Neuronal stem cell (in vitro differentiated cells): ENCODE measurements around the gene ANKRD34C.
A peak's percentile ranks its signal among the peaks of the same experiment; 100 is the strongest.

Experiments
- DNase-seq: peaks from one replicate; pipeline ENCODE4 v3.0.0-alpha.2; 2013; ENCODE audit warnings: low spot score
- H2AFZ ChIP-seq: one replicate; pipeline ENCODE4 v1.6.1; 2013; ENCODE audit warnings: mild to moderate bottlenecking, low read length, inconsistent platforms
- H2AK5ac ChIP-seq: 2 replicates; pipeline ENCODE4 v1.6.1; 2013; ENCODE audit warnings: low read depth, mild to moderate bottlenecking, inconsistent platforms, low read length, moderate library complexity, mixed read lengths
- H2BK120ac ChIP-seq: 2 replicates; pipeline ENCODE4 v1.6.1; 2013; ENCODE audit warnings: low read depth, mild to moderate bottlenecking, inconsistent platforms, low read length, moderate library complexity, mixed read lengths
- H2BK12ac ChIP-seq: one replicate; pipeline ENCODE4 v1.6.1; 2013; ENCODE audit warnings: low read length, inconsistent platforms
- H2BK15ac ChIP-seq: 2 replicates; pipeline ENCODE4 v1.6.1; 2013; ENCODE audit warnings: mild to moderate bottlenecking, low read length, inconsistent platforms, mixed read lengths
- H2BK5ac ChIP-seq: one replicate; pipeline ENCODE4 v1.6.1; 2013; ENCODE audit warnings: inconsistent platforms, mild to moderate bottlenecking, low read length, moderate library complexity
- H3K14ac ChIP-seq: one replicate; pipeline ENCODE4 v1.6.1; 2013; ENCODE audit warnings: low read length, inconsistent platforms
- H3K18ac ChIP-seq: 2 replicates; pipeline ENCODE4 v1.6.1; 2013; ENCODE audit warnings: low read length, inconsistent platforms
- H3K23ac ChIP-seq: 2 replicates; pipeline ENCODE4 v1.6.1; 2013; ENCODE audit warnings: low read depth, mild to moderate bottlenecking, mixed read lengths, low read length, inconsistent platforms; ENCODE audit not compliant: poor library complexity
- H3K27ac ChIP-seq: replicated peaks from 3 replicates; pipeline ENCODE4 v1.5.1; 2013; ENCODE audit warnings: low read length, inconsistent platforms
- H3K27me3 ChIP-seq, 3 experiments: 2 replicates each; pipeline ENCODE4 v1.6.1; 2013; ENCODE audit warnings: low read length in 3 of 3, mild to moderate bottlenecking in 2 of 3, inconsistent platforms in 1 of 3, low read depth in 1 of 3, mixed read lengths in 1 of 3, moderate library complexity in 1 of 3; ENCODE audit not compliant: control insufficient read depth in 3 of 3, insufficient read depth in 3 of 3
- H3K36me3 ChIP-seq, 2 donors: replicated peaks in 1 of 2; 2 replicates each; pipeline ENCODE4 v1.6.1; 2013; ENCODE audit warnings: low read length in 2 of 2; ENCODE audit not compliant: control insufficient read depth in 2 of 2, insufficient read depth in 2 of 2
- H3K4ac ChIP-seq: 2 replicates; pipeline ENCODE4 v1.6.1; 2013; ENCODE audit warnings: inconsistent platforms, mild to moderate bottlenecking, low read length, moderate library complexity
- H3K4me1 ChIP-seq, 2 donors: 1 replicate in 1 of 2; 2 replicates in 1 of 2; pipeline ENCODE4 v1.6.1; 2013; ENCODE audit warnings: low read length in 2 of 2, low read depth in 1 of 2; ENCODE audit not compliant: control insufficient read depth in 2 of 2, insufficient read depth in 1 of 2
- H3K4me2 ChIP-seq: one replicate; pipeline ENCODE4 v1.6.1; 2013; ENCODE audit warnings: mild to moderate bottlenecking, low read length, inconsistent platforms; ENCODE audit not compliant: insufficient read depth, poor library complexity, severe bottlenecking
- H3K4me3 ChIP-seq, 2 donors: 2 replicates each; pipeline ENCODE4 v1.5.1; 2013; ENCODE audit warnings: low read length in 2 of 2, mild to moderate bottlenecking in 2 of 2, inconsistent platforms in 1 of 2, moderate library complexity in 1 of 2
- H3K79me1 ChIP-seq: one replicate; pipeline ENCODE4 v1.6.1; 2013; ENCODE audit warnings: low read depth, mild to moderate bottlenecking, inconsistent platforms, low read length, moderate library complexity
- H3K9ac ChIP-seq: one replicate; pipeline ENCODE4 v1.6.1; 2013; ENCODE audit warnings: mild to moderate bottlenecking, low read depth, low read length, inconsistent platforms; ENCODE audit not compliant: poor library complexity
- H3K9me3 ChIP-seq, 2 donors: replicated peaks in 1 of 2; 2 replicates each; pipeline versions ENCODE3 to v1.6.1; 2013; ENCODE audit warnings: low read length in 2 of 2, mild to moderate bottlenecking in 2 of 2, inconsistent platforms in 1 of 2, low read depth in 1 of 2, mixed read lengths in 1 of 2, moderate library complexity in 1 of 2; ENCODE audit not compliant: control insufficient read depth in 2 of 2, insufficient read depth in 1 of 2
- H4K8ac ChIP-seq: one replicate; pipeline ENCODE4 v1.6.1; 2013; ENCODE audit warnings: low read depth, mild to moderate bottlenecking, inconsistent platforms, low read length, moderate library complexity
- H4K91ac ChIP-seq: one replicate; pipeline ENCODE4 v1.6.1; 2013; ENCODE audit warnings: low read length, low read depth, mild to moderate bottlenecking, inconsistent platforms; ENCODE audit not compliant: poor library complexity
- WGBS, 2 donors: extraction: QIAGEN DNeasy Blood & Tissue Kit; methylation state at CpG; one replicate each; pipeline ENCODE4 v1.1.7; 2013; ENCODE audit warnings: missing lambda C conversion rate in 2 of 2, mixed read lengths in 1 of 2; ENCODE audit not compliant: insufficient read length in 2 of 2, insufficient replicate concordance in 1 of 2; ENCODE audit errors: extremely low coverage in 2 of 2; 5-methylcytosine and 5-hydroxymethylcytosine counted together

ANKRD34C gene

DNA sequence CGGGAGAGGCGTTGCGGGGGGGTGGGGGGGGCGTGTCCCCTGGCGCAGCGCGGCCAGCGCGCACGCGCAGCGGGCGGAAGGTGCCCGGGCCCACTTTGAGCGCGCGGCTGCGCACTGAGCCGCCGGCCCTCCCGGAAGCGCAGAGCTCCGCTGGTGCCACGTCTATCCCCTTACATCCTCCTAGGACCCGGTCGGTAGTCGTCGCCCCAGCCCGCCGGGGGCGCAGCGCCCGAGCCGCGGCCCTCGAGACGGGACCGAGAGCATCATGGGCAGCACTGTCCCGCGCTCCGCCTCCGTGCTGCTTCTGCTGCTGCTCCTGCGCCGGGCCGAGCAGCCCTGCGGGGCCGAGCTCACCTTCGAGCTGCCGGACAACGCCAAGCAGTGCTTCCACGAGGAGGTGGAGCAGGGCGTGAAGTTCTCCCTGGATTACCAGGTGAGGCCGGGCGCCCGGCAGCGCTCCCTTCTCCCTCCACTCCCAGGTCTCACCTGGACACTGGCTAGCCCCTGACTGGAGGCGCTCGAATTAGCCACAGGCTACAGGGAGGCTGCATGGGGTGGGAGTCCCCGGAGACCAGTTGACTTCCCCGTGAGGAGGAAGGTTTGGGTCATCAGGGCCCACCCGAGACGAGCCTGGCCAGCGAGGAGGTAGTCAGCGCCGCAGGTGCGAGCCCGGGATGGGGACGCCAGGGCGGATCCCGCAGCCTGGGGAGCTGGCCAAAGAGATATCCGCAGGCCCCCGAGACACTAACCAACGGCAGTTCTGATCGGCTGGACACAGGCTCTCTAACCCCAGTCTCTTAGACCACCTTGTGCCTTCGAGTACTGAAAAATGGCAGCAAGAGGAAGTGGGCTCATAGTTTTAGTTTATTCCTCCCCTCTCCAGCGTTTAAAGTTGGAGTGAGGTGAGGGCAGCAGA, 28.7 kb downstream of the ANKRD34C start, which contains the start of gene TMED3:
TSS of gene TMED3 (plus strand) at position 128 of the 916 bp plus-strand sequence. CDS start at position 266, 138 bp downstream.
- Histone ChIP-seq H3K14ac (peak within 1 kb of the TSS; percentile 51), H3K4me2 (peak within 1 kb of the TSS; percentile 81), H2BK15ac (no peak within 1 kb of the TSS), H3K9me3 (no peaks in the 10 kb centered on the region), H3K79me1 (peaks cover 3% of the 10 kb centered on the region), H3K23ac (peak within 1 kb of the TSS; percentile 69), H4K91ac (no peak within 1 kb of the TSS), H3K4ac (no peak within 1 kb of the TSS), H3K9ac (peak within 1 kb of the TSS; percentile 89), H3K27ac (peak within 1 kb of the TSS; percentile 40), H4K8ac (no peak within 1 kb of the TSS), H3K4me3 (peak within 1 kb of the TSS; percentile 95 to 98), H2BK5ac (peak within 1 kb of the TSS; percentile 67), H2AFZ (peak within 1 kb of the TSS; percentile 99), H2AK5ac (no peak within 1 kb of the TSS), H2BK120ac (no peak within 1 kb of the TSS), H3K27me3 (peaks cover 0 to 30% (median 7%) of the 10 kb centered on the region in 3 experiments), H3K4me1 (peaks cover 4 to 6% of the 10 kb centered on the region in 2 donors), H3K36me3 (peaks cover 18 to 34% of the 10 kb centered on the region in 2 donors), H3K18ac (peak within 1 kb of the TSS; percentile 95), H2BK12ac (no peak within 1 kb of the TSS)
- DNase-seq: peak; percentile 80
- WGBS, 2 donors: no CpG with 5 or more reads among the region's 76 CpGs

DNA sequence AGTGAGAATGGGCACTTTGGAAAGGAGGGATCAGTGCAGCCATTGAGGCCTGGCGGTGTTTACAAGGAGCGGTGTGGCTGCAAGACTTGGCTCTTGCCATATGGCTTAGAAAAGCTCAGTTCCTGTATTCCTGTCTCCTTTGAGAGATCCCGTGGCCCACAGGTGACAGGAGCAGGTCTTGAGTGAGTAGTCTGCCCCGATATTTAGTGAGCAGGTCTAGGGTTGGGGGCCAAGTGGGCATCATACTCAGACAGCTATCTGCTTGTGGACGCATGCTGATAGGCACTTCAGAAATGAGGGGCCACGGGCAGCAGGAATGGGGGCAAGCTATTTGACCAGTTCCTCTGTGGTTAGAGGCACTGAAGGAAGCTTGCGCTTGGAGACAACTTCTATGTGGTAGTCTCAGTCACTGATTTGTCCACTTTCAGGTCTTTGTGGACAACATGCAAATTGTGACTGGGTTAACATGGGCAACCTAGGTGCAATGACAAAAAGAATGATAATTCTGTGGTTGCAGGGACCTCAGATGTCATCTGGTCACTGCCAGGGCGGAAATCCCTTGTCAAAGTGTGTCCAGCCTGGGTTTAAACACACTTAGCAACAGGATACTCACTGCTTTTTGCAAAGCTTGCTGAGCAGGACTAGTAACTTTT, 29.5 kb downstream of the ANKRD34C start:
- Histone ChIP-seq H3K23ac (no peak overlapping the region), H3K18ac (no peak overlapping the region), H2AFZ (peak overlapping the region; percentile 99), H2BK15ac (no peak overlapping the region), H3K9me3 (no peaks in the 10 kb centered on the region), H3K4me1 (peaks cover 4 to 6% of the 10 kb centered on the region in 2 donors), H2BK120ac (no peak overlapping the region), H3K27ac (no peak overlapping the region), H2AK5ac (no peak overlapping the region), H3K27me3 (peaks cover 0 to 25% (median 7%) of the 10 kb centered on the region in 3 experiments), H3K9ac (no peak overlapping the region), H2BK5ac (no peak overlapping the region), H3K36me3 (peaks cover 25 to 42% of the 10 kb centered on the region in 2 donors), H3K4me3 (peak overlapping the region; percentile 95 to 98), H3K79me1 (peaks cover 3% of the 10 kb centered on the region), H4K91ac (no peak overlapping the region), H3K4ac (no peak overlapping the region), H4K8ac (no peak overlapping the region), H3K4me2 (peak overlapping the region; percentile 77), H3K14ac (no peak overlapping the region), H2BK12ac (no peak overlapping the region)
- no peak for DNase-seq
- no CpG with 5 or more reads among the region's 8 CpGs for WGBS, 2 donors

DNA sequence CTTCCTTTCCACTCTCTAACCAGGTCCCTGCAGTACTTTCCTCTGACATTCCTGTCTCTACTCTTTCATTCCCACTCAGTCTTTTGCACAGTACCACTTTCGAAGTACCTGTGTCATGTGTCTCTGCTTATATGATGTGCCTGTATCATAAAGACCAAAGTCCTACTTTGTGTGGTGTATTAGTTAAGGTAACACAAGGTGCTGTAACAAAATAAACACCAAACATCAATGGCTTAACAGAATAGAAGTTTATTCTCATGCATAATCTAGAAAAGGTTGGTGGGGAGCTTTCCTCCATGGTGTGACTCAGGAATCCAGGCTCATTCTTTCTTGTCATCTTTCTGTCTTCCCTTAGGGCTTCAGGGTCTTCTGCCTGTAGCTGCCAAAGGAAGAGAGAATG, 31.7 kb downstream of the ANKRD34C start:
- no peak overlapping the region for H2BK15ac ChIP-seq

DNA sequence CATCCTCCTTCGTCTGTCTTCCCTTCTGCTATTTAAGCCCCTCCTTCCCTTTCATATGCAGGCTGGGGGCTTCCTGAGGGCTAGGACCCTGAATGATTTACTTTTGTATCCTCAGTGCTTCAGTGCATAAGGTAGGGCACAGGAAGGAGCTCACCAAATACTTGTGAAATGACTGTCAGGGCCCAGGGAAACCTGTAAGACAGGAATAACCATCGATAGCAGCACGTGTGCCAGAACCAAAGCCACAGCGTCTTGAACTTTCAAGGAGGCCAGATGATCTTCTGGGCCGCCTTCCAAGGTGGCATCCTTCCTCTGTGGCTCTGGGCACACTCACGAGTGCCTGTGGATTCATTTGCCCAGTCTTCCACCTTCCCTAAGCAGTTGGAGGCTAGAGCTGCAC, 32.3 kb downstream of the ANKRD34C start:
- no peak overlapping the region for H3K14ac ChIP-seq
- H3K23ac ChIP-seq: no peak overlapping the region
- peaks cover 43 to 70% of the 10 kb centered on the region in 2 donors for H3K36me3 ChIP-seq
- no peak overlapping the region for H2AK5ac ChIP-seq
- H2AFZ ChIP-seq: no peak overlapping the region
- DNase-seq: no peak
- no peak overlapping the region for H3K4me2 ChIP-seq
- H3K4me3 ChIP-seq: no peak overlapping the region
- no CpG with 5 or more reads among the region's 6 CpGs for WGBS, 2 donors
- H2BK12ac ChIP-seq: no peak overlapping the region
- H3K79me1 ChIP-seq: peaks cover 3% of the 10 kb centered on the region
- no peak overlapping the region for H2BK120ac ChIP-seq
- no peak overlapping the region for H3K4ac ChIP-seq
- no peak overlapping the region for H3K9ac ChIP-seq
- H2BK5ac ChIP-seq: no peak overlapping the region
- H4K91ac ChIP-seq: no peak overlapping the region
- no peak overlapping the region for H4K8ac ChIP-seq
- H3K27ac ChIP-seq: no peak overlapping the region
- peaks cover 0 to 3% of the 10 kb centered on the region in 2 donors for H3K9me3 ChIP-seq
- no peak overlapping the region for H2BK15ac ChIP-seq
- H3K4me1 ChIP-seq: peaks cover 4 to 6% of the 10 kb centered on the region in 2 donors
- H3K27me3 ChIP-seq: peaks cover 0 to 5% (median 3%) of the 10 kb centered on the region in 3 experiments
- no peak overlapping the region for H3K18ac ChIP-seq

More for the DNA sequence above, 31.7 kb downstream of the ANKRD34C start:
- Histone ChIP-seq H3K4ac (no peak overlapping the region), H3K27ac (no peak overlapping the region), H3K4me1 (peaks cover 4 to 6% of the 10 kb centered on the region in 2 donors), H3K14ac (no peak overlapping the region), H4K8ac (no peak overlapping the region), H3K23ac (no peak overlapping the region), H3K79me1 (peaks cover 3% of the 10 kb centered on the region), H3K4me3 (no peak overlapping the region), H2AK5ac (no peak overlapping the region), H2BK5ac (no peak overlapping the region), H3K18ac (no peak overlapping the region), H2BK120ac (no peak overlapping the region), H3K4me2 (no peak overlapping the region), H2BK12ac (no peak overlapping the region), H3K9ac (no peak overlapping the region), H3K36me3 (peaks cover 41 to 64% of the 10 kb centered on the region in 2 donors), H2AFZ (no peak overlapping the region), H4K91ac (no peak overlapping the region), H3K27me3 (peaks cover 0 to 9% (median 3%) of the 10 kb centered on the region in 3 experiments), H3K9me3 (peaks cover 0 to under 1% of the 10 kb centered on the region in 2 donors)
- DNase-seq: no peak
- no CpG with 5 or more reads among the region's 1 CpG for WGBS, 2 donors
